GM23248 (cell line): Measurements from ENCODE around the gene PERCC1. TPM values are rescaled to one million over a fixed set of nuclear protein-coding genes. Genes with fewer than 3 reads are reported as not detected.
"Not testable (repeated sequence)": the region's sequence is repeated elsewhere in the genome, so short reads cannot be mapped to it uniquely, and the experiment has no call there.

ENCODE experiments used
- DNase-seq: peaks from one replicate; pipeline ENCODE4 v3.0.0-alpha.2; 2015
- H2AFZ ChIP-seq: fragments of 200-600 bp; sonication (generic); 2 replicates; pipeline ENCODE4 v1.6.1; 2016; ENCODE audit warnings: antibody characterized with exemption
- H3F3A ChIP-seq: fragments of 200-600 bp; sonication (generic); 2 replicates; pipeline ENCODE4 v1.6.1; 2016; ENCODE audit warnings: mild to moderate bottlenecking, antibody characterized with exemption, mixed run types; ENCODE audit not compliant: insufficient read depth
- H3K27ac ChIP-seq: fragments of 200-600 bp; sonication (generic); 2 replicates; pipeline ENCODE4 v1.5.1; 2016; ENCODE audit warnings: mild to moderate bottlenecking
- H3K27me3 ChIP-seq: fragments of 200-600 bp; sonication (generic); replicated peaks from 2 replicates; pipeline ENCODE4 v1.6.1; 2016; ENCODE audit warnings: mild to moderate bottlenecking; ENCODE audit not compliant: insufficient read depth
- H3K36me3 ChIP-seq: fragments of 200-600 bp; sonication (generic); 2 replicates; pipeline ENCODE4 v1.6.1; 2016; ENCODE audit warnings: low read depth, mild to moderate bottlenecking
- H3K4me1 ChIP-seq: fragments of 200-600 bp; sonication (generic); 2 replicates; pipeline ENCODE4 v1.6.1; 2016; ENCODE audit warnings: mild to moderate bottlenecking; ENCODE audit not compliant: insufficient read depth
- H3K4me2 ChIP-seq: fragments of 200-600 bp; sonication (generic); one replicate; pipeline ENCODE4 v1.6.1; 2016; ENCODE audit warnings: mild to moderate bottlenecking; ENCODE audit not compliant: unreplicated experiment
- H3K4me3 ChIP-seq: fragments of 200-600 bp; sonication (generic); 2 replicates; pipeline ENCODE4 v1.5.1; 2016; ENCODE audit warnings: mild to moderate bottlenecking
- H3K79me2 ChIP-seq: fragments of 200-600 bp; sonication (generic); 2 replicates; pipeline ENCODE4 v1.6.1; 2016; ENCODE audit warnings: mild to moderate bottlenecking; ENCODE audit not compliant: insufficient read depth
- H3K9ac ChIP-seq: fragments of 200-600 bp; sonication (generic); 2 replicates; pipeline ENCODE4 v1.6.1; 2016; ENCODE audit warnings: mild to moderate bottlenecking
- H3K9me2 ChIP-seq: fragments of 200-600 bp; sonication (generic); 2 replicates; pipeline ENCODE4 v1.6.1; 2016; ENCODE audit warnings: mixed run types, mild to moderate bottlenecking, moderate library complexity; ENCODE audit not compliant: insufficient read depth
- H3K9me3 ChIP-seq: fragments of 200-600 bp; sonication (generic); one replicate; pipeline ENCODE4 v1.6.1; 2017; ENCODE audit warnings: low read depth
- H4K20me1 ChIP-seq: fragments of 200-600 bp; sonication (generic); 2 replicates; pipeline ENCODE4 v1.6.0; 2016; ENCODE audit not compliant: insufficient read depth
- EZH2 ChIP-seq: fragments of 200-600 bp; sonication (generic); IDR thresholded peaks from 2 replicates; pipeline ENCODE4 v1.6.1; 2018; ENCODE audit warnings: antibody characterized with exemption, mild to moderate bottlenecking; ENCODE audit not compliant: insufficient read depth, poor library complexity, severe bottlenecking
- EZH2phosphoT487 ChIP-seq: fragments of 200-600 bp; sonication (generic); IDR thresholded peaks from 2 replicates; pipeline ENCODE4 v1.6.1; 2018; ENCODE audit warnings: antibody characterized with exemption, moderate library complexity, mild to moderate bottlenecking, low read depth; ENCODE audit not compliant: insufficient read depth
- WGBS, 2 experiments: methylation state at CpG; one replicate each; pipeline ENCODE4 v1.1.6; 2015 to 2017; ENCODE audit warnings: low lambda C conversion rate in 2 of 2, low coverage in 1 of 2; ENCODE audit errors: missing lambda C conversion rate in 2 of 2; 5-methylcytosine and 5-hydroxymethylcytosine counted together
- in situ Hi-C: fragments of 300-500 bp; cut with MboI; formaldehyde crosslinking; loops from 2 replicates; pipeline ENCODE4 v1.15.0; 2020
- polyA plus RNA-seq: library from polyadenylated mRNA; unstranded; fragments of >200 nt; fragmentation: Nextera tagmentation; extraction: Ambion mirVana; gene quantifications from 2 replicates; pipeline ENCODE4 v1.2.1, GENCODE V29; 2016
- total RNA-seq: library from RNA; depleted of rRNA; stranded (reverse); fragments of >200 nt; shearing (Covaris generic); gene quantifications from 2 replicates; pipeline ENCODE4 v1.2.3, GENCODE V29; 2014

Gene PERCC1
- total and polyA plus RNA-seq, 2 experiments from 2014 or later, result not detected

- Histone ChIP-seq H3K4me3 (no peak overlapping the region), H4K20me1 (no peaks in the 10 kb centered on the region), H3K27ac (no peak overlapping the region), H2AFZ (no peak overlapping the region), H3K79me2 (peaks cover 51% of the 10 kb centered on the region), H3K36me3 (no peaks in the 10 kb centered on the region), H3K9me3 (no peaks in the 10 kb centered on the region), H3F3A (no peaks in the 10 kb centered on the region), H3K9ac (no peak overlapping the region), H3K4me1 (peaks cover 8% of the 10 kb centered on the region), H3K9me2 (no peaks in the 10 kb centered on the region), H3K4me2 (no peak overlapping the region), H3K27me3 (no peaks in the 10 kb centered on the region)
- 84 to 90% methylated on average over 14 of the region's 14 CpGs for WGBS, 2 experiments
- TF ChIP-seq EZH2 (no peak), EZH2phosphoT487 (no peak)
- in situ Hi-C loops, result no loop called here
- no peak for DNase-seq
Measured at GRCh38 chr16:1466968-1467521, 36.2 kb downstream of the PERCC1 start.

GRCh38 chr16:1468426-1468810 lies 37.5 kb downstream of the PERCC1 start:
- Histone ChIP-seq H3F3A (no peaks in the 10 kb centered on the region), H3K4me3 (no peak overlapping the region), H3K9ac (no peak overlapping the region), H3K27me3 (no peaks in the 10 kb centered on the region), H4K20me1 (no peaks in the 10 kb centered on the region), H3K4me1 (peaks cover 14% of the 10 kb centered on the region), H3K36me3 (no peaks in the 10 kb centered on the region), H3K27ac (no peak overlapping the region), H3K79me2 (peaks cover 65% of the 10 kb centered on the region), H3K9me3 (no peaks in the 10 kb centered on the region), H2AFZ (no peak overlapping the region), H3K9me2 (no peaks in the 10 kb centered on the region), H3K4me2 (no peak overlapping the region)
- no peak for DNase-seq
- in situ Hi-C loops, result no loop called here
- TF ChIP-seq EZH2phosphoT487 (no peak), EZH2 (no peak)
- WGBS, 2 experiments, result 76 to 80% methylated on average over 22 of the region's 22 CpGs

DNA sequence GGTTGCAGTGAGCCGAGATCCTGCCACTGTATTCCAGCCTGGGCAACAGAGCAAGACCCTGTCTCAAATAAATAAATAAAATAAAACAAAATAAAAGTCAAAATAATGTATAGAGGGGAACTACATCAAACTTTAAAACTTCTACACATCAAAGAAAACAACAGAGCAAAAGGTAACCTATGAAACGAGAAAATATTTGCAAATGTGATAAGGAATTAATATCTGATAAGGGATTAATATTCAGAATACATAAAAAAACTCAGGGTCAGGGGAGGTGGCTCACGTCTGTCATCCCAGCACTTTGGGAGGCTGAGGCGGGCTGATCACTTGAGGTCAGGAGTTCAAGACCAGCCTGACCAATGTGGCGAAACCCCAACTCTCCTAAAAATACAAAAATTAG lies 38.3 kb downstream of the PERCC1 start:
- WGBS, 2 experiments, result 68 to 73% methylated on average over 5 of the region's 5 CpGs
- H3K9ac ChIP-seq, H3K36me3 ChIP-seq, H4K20me1 ChIP-seq, H3K9me3 ChIP-seq, H3K4me3 ChIP-seq, H3K27ac ChIP-seq, DNase-seq, H3K27me3 ChIP-seq, H3K4me2 ChIP-seq, H2AFZ ChIP-seq, in situ Hi-C loops, H3F3A ChIP-seq, H3K9me2 ChIP-seq: not testable (repeated sequence)
- Histone ChIP-seq H3K4me1 (peaks cover 19% of the 10 kb centered on the region), H3K79me2 (peaks cover 72% of the 10 kb centered on the region)

DNA sequence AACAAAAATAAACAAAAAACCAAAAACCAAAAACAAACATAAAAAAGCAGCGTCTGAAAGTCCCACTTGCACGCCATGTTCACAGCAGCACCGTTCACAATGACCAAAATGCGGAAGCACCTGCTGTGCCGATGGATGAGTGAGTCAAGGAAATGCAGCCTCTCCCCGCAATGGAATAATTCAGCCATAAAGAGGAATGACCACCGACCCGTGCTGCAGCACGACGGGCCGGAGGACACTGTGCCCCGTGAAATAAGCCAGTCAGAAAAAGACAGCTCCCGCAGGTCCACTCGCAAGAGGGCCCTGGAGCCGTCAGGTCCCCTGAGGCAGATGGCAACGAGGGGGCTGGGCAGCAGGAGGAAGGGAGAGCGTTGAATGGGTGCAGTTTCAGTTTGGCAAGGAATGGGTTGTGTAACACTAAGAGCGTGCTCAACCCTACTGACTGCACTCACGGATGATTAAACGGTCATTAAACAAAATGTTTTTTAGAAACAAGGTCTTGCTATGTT lies 38.9 kb downstream of the PERCC1 start:
- Histone ChIP-seq H3F3A (no peaks in the 10 kb centered on the region), H3K4me2 (no peak overlapping the region), H3K4me1 (peaks cover 19% of the 10 kb centered on the region), H2AFZ (no peak overlapping the region), H3K27me3 (no peaks in the 10 kb centered on the region), H3K36me3 (no peaks in the 10 kb centered on the region), H3K9ac (no peak overlapping the region), H3K79me2 (peaks cover 78% of the 10 kb centered on the region), H4K20me1 (no peaks in the 10 kb centered on the region), H3K9me2 (no peaks in the 10 kb centered on the region), H3K9me3 (no peaks in the 10 kb centered on the region), H3K4me3 (no peak overlapping the region), H3K27ac (no peak overlapping the region)
- DNase-seq, result peak; percentile 19
- in situ Hi-C loops, result no loop called here
- TF ChIP-seq EZH2phosphoT487, result no peak
- WGBS, 2 experiments, result 81 to 83% methylated on average over 20 of the region's 20 CpGs
